Stimulated activated CD8-positive, alpha-beta memory T cell treated with anti-CD3 and anti-CD28 coated beads, Interleukin-4, amount 100 ng/mL, for 48 hours (primary cell): ENCODE data around the gene ANKRD6.

Experiments
- DNase-seq: peaks from one replicate; pipeline ENCODE4 v3.0.0-alpha.2; 2020

Gene ANKRD6

DNA sequence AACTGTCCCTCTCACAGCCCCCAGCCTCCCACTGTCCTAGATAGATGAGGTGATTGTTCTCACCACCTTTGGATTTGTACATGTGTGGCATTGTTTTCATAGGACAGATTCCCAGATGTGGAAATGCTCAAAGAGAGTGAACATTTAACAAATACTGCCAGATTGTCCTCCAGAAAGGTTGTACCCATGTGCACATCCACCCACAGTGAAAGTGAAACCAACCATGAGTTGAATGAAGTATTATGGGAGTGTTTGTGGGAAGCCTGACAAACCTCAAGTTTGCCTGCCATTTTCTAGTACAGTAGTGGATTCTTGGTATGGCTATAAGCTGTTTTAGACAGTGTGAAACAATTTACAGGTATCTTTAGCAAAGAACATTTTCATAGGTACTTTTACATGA is 42.7 kb downstream of the ANKRD6 start:
- no peak for DNase-seq

DNA sequence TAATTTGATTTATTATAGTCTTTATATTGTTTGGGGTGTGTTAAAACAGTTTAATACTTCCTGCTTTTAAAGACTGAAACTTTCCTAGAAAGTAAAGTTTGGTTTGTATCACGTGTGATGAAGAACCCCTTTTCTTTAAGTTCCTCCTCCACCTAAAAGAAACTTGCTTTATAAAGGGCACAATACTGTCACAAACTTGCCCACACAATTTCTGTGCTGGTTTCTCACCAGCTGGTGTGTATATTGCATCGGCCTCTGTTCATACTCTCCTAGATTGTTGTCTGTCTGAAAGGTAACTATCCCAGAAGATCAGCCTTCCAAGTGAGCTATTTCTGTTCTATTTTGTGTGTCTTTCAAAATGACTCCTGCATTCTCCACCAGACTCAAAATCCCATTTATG is 46.9 kb downstream of the ANKRD6 start:
- no peak for DNase-seq

DNA sequence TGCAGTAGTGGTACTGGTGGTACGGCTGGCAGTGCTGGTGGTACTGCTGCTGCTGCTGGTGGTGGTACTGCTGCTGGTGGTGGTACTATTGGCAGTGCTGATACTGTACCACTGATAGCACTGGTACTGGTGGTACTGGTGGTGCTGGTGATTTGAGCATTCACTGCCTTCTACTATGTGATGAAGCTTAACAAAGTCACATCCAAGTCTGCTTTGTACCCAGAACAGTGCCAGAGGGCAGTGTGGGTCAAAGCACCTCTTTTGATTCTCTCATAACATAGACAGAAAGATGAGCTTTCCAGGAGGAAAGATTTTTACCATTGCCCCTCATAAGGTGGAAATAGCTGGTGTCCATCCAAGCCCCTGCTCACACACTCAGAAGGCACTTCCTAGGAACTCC is 48.7 kb downstream of the ANKRD6 start:
- DNase-seq, result no peak

- no peak for DNase-seq
These were observed 49.2 kb downstream of the ANKRD6 start for GRCh38 chr6:89482126-89482525.

DNA sequence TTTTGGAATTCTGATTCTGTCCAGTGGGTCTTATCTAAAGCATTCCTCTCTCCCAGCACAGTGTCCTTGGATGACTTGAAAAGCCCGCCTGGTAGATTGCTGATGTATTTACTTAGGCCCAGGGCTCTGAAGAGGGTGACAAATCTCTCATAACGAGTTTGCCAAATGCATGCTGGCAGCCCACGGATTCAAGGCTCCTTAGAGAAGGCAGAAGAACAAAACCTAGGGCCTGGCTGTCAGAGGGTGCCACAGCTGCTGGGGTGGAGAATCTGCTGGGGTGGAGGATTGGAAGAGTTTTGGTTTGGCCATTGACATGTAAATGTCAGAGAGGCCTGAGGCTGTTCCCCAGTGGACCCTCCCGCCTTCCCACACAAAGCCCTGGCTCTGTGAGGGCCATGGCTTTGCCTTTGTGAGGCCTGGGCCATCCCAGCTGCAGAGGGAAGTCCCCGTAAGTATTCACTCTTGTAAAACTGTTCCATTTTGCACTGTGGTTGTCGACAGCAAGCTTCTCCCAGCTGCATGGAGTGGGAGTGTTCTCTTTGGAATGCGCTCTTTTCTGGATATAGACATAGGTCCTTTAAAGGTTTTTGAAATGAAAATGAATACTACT is 50.3 kb downstream of the ANKRD6 start:
- DNase-seq, result no peak

DNA sequence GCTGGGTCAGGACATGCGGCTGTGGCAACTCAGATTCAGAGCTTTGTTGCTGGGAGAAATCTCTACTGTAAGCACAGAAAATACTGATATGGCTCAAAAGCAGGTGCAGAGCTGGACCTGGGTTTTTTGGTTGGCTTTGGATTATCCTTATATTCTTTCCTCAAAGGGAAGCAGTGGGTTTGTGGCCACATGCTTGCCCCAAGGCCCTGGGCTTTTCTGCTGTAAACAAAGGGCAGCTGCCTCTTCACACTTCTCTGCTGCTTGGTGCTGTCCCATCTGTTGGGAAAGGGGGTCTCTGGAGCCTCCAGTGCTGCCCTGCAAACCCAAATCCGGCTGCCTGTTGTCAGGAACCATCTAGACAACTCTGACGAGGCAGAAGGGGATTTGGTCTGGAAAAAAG is 52.4 kb downstream of the ANKRD6 start:
- no peak for DNase-seq

- no peak for DNase-seq
These were observed 54.9 kb downstream of the ANKRD6 start for GRCh38 chr6:89487864-89488263.

GRCh38 chr6:89488438-89488837 is 55.5 kb downstream of the ANKRD6 start:
- DNase-seq, result no peak

DNA sequence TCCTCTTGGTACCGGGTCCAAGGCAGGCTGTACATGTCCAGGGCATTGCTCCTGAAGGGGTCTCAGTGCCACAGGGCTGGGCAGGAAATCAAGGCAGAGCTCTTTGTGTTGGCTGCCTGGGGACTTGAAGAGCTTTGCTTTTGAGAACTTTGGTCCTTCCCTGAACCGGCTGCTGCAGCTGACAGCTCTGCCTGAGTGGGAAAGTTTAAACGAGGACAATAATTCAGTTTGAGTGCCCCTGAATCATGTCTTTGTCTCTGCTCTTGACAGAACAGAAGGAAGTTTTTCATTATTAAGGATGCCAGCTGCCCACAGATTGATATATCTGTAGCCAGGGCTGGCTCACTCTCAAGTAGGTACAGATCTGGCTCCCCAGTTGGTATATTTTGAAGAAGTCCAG is 56.1 kb downstream of the ANKRD6 start:
- DNase-seq, result no peak

- no peak for DNase-seq
These were observed 59.2 kb downstream of the ANKRD6 start for GRCh38 chr6:89492025-89492640.

DNA sequence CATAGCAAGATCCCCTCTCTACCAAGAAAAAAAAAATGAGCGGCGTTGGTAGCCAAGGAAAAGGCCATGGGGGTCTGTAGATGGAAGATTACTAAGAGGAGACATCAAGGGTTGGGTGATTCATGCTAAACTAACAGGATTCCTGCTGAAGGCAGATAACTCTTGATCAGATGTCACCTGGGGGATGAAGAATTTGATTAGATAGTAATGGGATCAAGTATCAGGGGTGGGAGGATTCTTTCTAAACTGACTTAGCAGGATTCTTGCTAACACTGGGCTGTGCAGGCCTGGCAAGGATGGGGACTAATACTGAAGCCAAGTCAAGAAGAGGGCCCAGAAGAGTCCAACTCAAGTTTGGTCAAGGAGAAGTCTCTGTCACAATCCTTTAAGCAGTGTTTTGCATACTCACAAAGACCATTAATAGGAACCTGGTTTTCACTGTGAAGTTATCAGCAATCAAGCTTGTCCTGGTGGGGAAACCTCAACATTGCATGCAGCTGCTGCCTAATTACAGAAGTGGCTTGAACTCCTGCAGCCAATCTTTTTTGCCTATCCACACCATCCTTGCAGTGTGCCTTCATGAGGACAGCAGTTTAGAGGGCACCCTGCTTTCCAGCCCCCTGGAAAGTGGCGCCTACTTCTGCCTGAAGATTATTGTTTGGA is 61.3 kb downstream of the ANKRD6 start:
- DNase-seq, result no peak

- DNase-seq, result no peak
These were observed 63.1 kb downstream of the ANKRD6 start for GRCh38 chr6:89495961-89496535.

DNA sequence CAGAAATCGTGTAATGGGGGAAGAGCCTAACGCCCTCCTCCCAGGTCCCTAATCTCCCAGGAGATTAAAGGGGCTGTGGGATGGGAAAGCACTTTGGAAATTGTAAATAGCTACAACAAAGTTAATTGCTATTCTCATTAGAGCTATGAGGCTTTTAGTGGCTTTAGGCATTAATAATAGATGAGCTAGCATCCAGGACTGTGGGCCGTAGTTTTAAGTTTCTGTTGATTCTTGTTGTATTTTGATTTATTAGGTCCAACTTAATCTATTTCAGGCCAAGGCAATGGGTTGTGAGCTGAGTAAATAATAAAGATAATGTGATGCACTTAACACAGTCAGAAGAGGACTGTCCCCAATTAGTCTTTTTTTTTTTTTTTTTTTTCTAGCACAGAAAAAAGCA is 67.7 kb downstream of the ANKRD6 start:
- DNase-seq, result no peak

- no peak for DNase-seq
These were observed 68.3 kb downstream of the ANKRD6 start for GRCh38 chr6:89501222-89501621.

DNA sequence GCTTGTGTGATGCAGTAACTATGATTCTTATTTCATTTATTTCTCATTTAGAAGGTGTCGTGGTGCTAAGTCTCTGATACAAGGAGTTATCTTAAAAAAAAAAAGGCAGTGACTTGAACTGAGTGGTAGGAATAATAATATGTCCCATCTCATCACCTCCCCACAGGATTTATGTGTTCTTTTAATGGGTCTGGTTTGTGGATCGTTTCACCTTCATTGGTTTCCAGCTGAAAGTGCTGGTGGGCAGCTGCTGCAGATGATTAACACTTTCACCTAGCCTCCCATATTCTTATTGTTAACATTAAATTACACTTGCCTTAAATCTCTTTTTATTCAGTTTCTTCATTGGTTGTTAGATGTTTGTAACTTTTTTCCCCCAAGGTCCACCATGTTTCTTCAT is 68.8 kb downstream of the ANKRD6 start:
- DNase-seq, result no peak

GRCh38 chr6:89503641-89504040 is 70.7 kb downstream of the ANKRD6 start:
- no peak for DNase-seq

DNA sequence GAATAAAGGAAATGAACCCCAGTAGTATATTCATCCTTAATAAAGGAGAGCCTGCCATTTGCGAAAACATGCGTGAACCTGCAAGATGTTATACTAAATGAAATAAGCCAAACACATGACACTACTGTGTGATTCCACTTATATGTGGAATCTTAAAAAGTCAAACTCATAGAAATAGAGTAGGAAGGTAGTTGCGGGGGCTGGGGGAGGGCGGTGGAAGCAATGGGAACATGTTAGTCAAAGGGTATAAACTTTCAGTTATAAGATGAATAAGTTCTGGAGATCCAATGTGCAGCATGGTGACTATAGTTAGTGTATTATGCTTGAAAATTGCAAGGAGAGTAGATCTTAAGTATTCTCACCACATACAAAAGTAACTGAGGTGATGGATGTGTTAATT is 72.9 kb downstream of the ANKRD6 start:
- DNase-seq, result no peak

DNA sequence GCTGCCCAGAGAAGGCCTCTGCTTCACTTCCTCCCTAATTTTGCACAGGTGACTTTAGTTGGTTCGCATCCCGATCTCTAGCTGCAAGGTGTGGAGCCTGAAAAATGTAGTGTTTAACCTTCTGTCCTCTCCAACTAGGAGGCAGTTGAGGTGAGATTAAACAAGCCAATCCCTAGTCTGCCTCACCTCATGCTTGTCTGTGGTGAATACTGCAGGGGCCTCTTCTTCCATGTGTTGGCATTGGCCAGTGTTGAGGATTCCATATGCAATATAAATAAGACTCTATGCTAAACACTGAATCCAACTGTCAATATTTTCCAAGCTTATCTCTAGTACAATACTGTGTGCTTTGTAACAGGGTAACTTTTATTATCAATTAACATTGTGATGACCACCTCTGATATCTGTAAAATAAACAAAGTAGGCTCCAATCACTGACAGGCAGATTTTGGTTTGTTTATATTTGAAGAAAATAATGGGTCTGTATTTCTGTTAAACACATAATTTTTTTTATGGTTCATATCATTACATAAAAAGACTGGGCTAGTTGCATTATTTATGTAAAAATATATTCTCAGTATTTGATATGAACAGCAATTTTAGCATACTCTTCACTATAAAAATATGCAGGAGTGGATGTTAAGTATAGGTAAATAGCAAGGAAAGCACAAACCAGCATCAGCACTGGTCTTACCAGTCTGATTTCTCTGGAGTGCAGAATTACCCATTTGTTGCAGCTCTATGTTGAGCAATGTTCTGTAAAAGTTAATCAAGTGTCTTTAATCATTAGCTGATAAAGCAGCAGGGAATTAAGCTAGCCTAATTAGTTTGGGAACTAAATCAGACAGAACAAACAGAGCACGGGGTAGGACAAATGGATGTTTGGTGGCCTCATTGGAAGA is 74.0 kb downstream of the ANKRD6 start:
- DNase-seq, result no peak

- no peak for DNase-seq
These were observed 76.0 kb downstream of the ANKRD6 start for GRCh38 chr6:89508755-89509563.

GRCh38 chr6:89509777-89510281 is 76.9 kb downstream of the ANKRD6 start:
- no peak for DNase-seq

DNA sequence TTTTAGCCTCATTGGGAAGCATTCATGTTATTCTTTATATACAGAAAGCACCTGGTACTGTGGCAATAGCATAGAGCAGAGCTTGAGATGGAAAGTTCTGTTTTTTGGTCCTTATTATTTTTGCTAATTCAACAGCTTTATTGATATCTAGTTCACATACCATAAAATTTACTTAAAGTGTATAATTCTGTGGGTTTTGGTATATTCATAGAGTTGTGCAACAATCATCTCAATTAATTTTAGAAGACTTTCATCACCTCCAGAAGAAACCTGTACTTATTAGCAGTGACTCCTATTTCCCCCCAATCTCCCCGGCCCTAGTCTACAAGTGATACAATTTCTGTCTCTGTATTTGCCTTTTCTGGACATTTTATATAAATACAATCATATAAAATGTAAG is 77.4 kb downstream of the ANKRD6 start:
- DNase-seq, result no peak
